SK-N-SH (cell line): ENCODE measurements around the gene ZBTB47. TPM values are rescaled to one million over a fixed set of nuclear protein-coding genes. Genes with fewer than 3 reads are reported as not detected.

Experiments used
- CTCF ChIA-PET: fragments of 300-600, 350-600 bp; formaldehyde crosslinking; extraction: SDS; loops from one replicate; lab custom pipeline; 2021; lab: Yijun Ruan, JAX
- POLR2A ChIA-PET: fragments of 350-600 bp; sonication (Branson Sonifier 250); formaldehyde crosslinking; extraction: SDS; loops from one replicate; lab custom pipeline; 2020; ENCODE audit warnings: antibody characterized with exemption, inconsistent platforms; lab: Yijun Ruan, JAX
- DNase-seq: peaks from one replicate; pipeline ENCODE4 v3.0.0; 2012
- H2AFZ ChIP-seq: fragments of 200-600 bp; sonication (generic); 2 replicates; pipeline ENCODE4 v1.8.1; 2016; ENCODE audit warnings: antibody characterized with exemption, mild to moderate bottlenecking, low read depth
- H3F3A ChIP-seq: fragments of 200-600 bp; sonication (generic); replicated peaks from 2 replicates; pipeline ENCODE3; 2016; ENCODE audit warnings: antibody characterized with exemption, mild to moderate bottlenecking; ENCODE audit not compliant: insufficient read depth
- H3K27ac ChIP-seq, 2 experiments: fragments of 200-500 bp in 1 of 2; fragments of 200-600 bp in 1 of 2; sonication (Bioruptor generic) in 1 of 2; sonication (generic), shearing (Covaris generic) in 1 of 2; 2 replicates each; pipeline versions ENCODE4 v1.5.1 to v1.6.1; 2014 to 2016; ENCODE audit warnings: low read depth in 2 of 2, inconsistent platforms in 1 of 2, low read length in 1 of 2, mild to moderate bottlenecking in 1 of 2, mixed read lengths in 1 of 2
- H3K27me3 ChIP-seq: fragments of 200-600 bp; sonication (generic), shearing (Covaris generic); 2 replicates; pipeline ENCODE4 v1.6.1; 2016; ENCODE audit warnings: mixed run types; ENCODE audit not compliant: insufficient read depth
- H3K36me3 ChIP-seq, 2 experiments: fragments of 200-500 bp in 1 of 2; fragments of 200-600 bp in 1 of 2; sonication (Bioruptor generic) in 1 of 2; sonication (generic) in 1 of 2; replicated peaks in 1 of 2; 2 replicates each; pipeline versions ENCODE3 to v1.5.1; 2014 to 2016; ENCODE audit warnings: low read length in 1 of 2, mild to moderate bottlenecking in 1 of 2; ENCODE audit not compliant: insufficient read depth in 2 of 2, control insufficient read depth in 1 of 2
- H3K4me1 ChIP-seq, 2 experiments: fragments of 200-500 bp in 1 of 2; fragments of 200-600 bp in 1 of 2; sonication (Bioruptor generic) in 1 of 2; sonication (generic), shearing (Covaris generic) in 1 of 2; 2 replicates each; pipeline versions ENCODE4 v1.5.1 to v1.6.1; 2014 to 2016; ENCODE audit warnings: low read depth in 1 of 2, low read length in 1 of 2, mixed run types in 1 of 2; ENCODE audit not compliant: insufficient read depth in 2 of 2, control insufficient read depth in 1 of 2
- H3K4me2 ChIP-seq: fragments of 200-600 bp; sonication (generic), shearing (Covaris generic); 2 replicates; pipeline ENCODE4 v1.6.1; 2017; ENCODE audit warnings: mixed run types
- H3K4me3 ChIP-seq, 2 experiments: fragments of 200-500 bp in 1 of 2; fragments of 200-600 bp in 1 of 2; sonication (Bioruptor generic) in 1 of 2; sonication (generic), shearing (Covaris generic) in 1 of 2; 2 replicates each; pipeline versions ENCODE4 v1.5.1 to v1.8.1; 2014 to 2016; ENCODE audit warnings: low read depth in 2 of 2, inconsistent platforms in 1 of 2, low read length in 1 of 2, mild to moderate bottlenecking in 1 of 2, mixed read lengths in 1 of 2, moderate library complexity in 1 of 2
- H3K79me2 ChIP-seq: fragments of 200-600 bp; sonication (generic); 2 replicates; pipeline ENCODE4 v1.8.1; 2017; ENCODE audit warnings: mild to moderate bottlenecking; ENCODE audit not compliant: insufficient read depth
- H3K9ac ChIP-seq: fragments of 200-600 bp; sonication (generic); 2 replicates; pipeline ENCODE4 v1.6.1; 2017; ENCODE audit warnings: mixed run types
- H3K9me2 ChIP-seq: fragments of 200-600 bp; sonication (generic); 2 replicates; pipeline ENCODE4 v1.6.1; 2017; ENCODE audit warnings: mixed run types
- H3K9me3 ChIP-seq: fragments of 200-600 bp; sonication (generic); 2 replicates; pipeline ENCODE4 v1.6.1; 2017; ENCODE audit warnings: mixed run types, mild to moderate bottlenecking, moderate library complexity
- H4K20me1 ChIP-seq: fragments of 200-600 bp; sonication (generic); 2 replicates; pipeline ENCODE4 v1.6.1; 2017; ENCODE audit warnings: mild to moderate bottlenecking, mixed run types; ENCODE audit not compliant: insufficient read depth
- CHD2 ChIP-seq: fragments of 150-350 bp; IDR thresholded peaks from 2 replicates; pipeline ENCODE4 v1.6.1; 2018; ENCODE audit warnings: low read length; ENCODE audit not compliant: partially characterized antibody
- ELF1 ChIP-seq: IDR thresholded peaks from 2 replicates; pipeline ENCODE4 v1.4.0; 2012
- FOSL2 ChIP-seq: IDR thresholded peaks from 2 replicates; pipeline ENCODE4 v1.4.0; 2012; ENCODE audit warnings: low read depth, mild to moderate bottlenecking, moderate library complexity, borderline replicate concordance
- MEF2A ChIP-seq: IDR thresholded peaks from 2 replicates; pipeline ENCODE4 v1.4.0; 2012; ENCODE audit warnings: low read depth, borderline replicate concordance
- MXI1 ChIP-seq: IDR thresholded peaks from 2 replicates; pipeline ENCODE4 v1.6.1; 2012; ENCODE audit warnings: mild to moderate bottlenecking, low read depth, low read length, improper control_type of control experiment
- NFIC ChIP-seq: IDR thresholded peaks from 2 replicates; pipeline ENCODE4 v1.4.0; 2012; ENCODE audit warnings: borderline replicate concordance
- RFX5 ChIP-seq: IDR thresholded peaks from 2 replicates; pipeline ENCODE4 v1.6.1; 2012; ENCODE audit warnings: mild to moderate bottlenecking, improper control_type of control experiment, low read length
- SIN3A ChIP-seq: IDR thresholded peaks from 2 replicates; pipeline ENCODE4 v1.6.1; 2012; ENCODE audit warnings: low read depth, mild to moderate bottlenecking, low read length, moderate library complexity, borderline replicate concordance
- TAF1 ChIP-seq: IDR thresholded peaks from 2 replicates; pipeline ENCODE4 v1.6.1; 2012; ENCODE audit warnings: low read depth, mild to moderate bottlenecking, low read length, moderate library complexity, borderline replicate concordance
- WGBS: methylation state at CpG from one replicate; pipeline ENCODE4 v1.1.6; 2017; ENCODE audit warnings: low lambda C conversion rate; 5-methylcytosine and 5-hydroxymethylcytosine counted together
- polyA plus RNA-seq, 3 experiments: library from polyadenylated mRNA; depleted of rRNA; stranded (reverse); fragments of >200 nt; gene quantifications; 2 replicates each; pipeline ENCODE4 v1.2.3, GENCODE V29; 2012
- TF ChIP-seq, protein P1 (sequence below): fragments of 200-600 bp; sonication (generic); IDR thresholded peaks from 2 replicates; pipeline ENCODE4 v1.6.1; 2017; ENCODE audit warnings: antibody characterized with exemption, mild to moderate bottlenecking, moderate library complexity
- TF ChIP-seq, protein P2 (sequence below): IDR thresholded peaks from 2 replicates; pipeline ENCODE4 v1.4.0; 2012; ENCODE audit warnings: low read depth, borderline replicate concordance
- TF ChIP-seq, protein P3 (sequence below): IDR thresholded peaks from 2 replicates; pipeline ENCODE4; 2012
- TF ChIP-seq, protein P4 (sequence below): IDR thresholded peaks from 2 replicates; pipeline ENCODE4 v1.4.0; 2012; ENCODE audit warnings: low read depth
- TF ChIP-seq, protein P5 (sequence below): fragments of 150-350 bp; IDR thresholded peaks from 2 replicates; pipeline ENCODE4 v1.6.1; 2016; ENCODE audit warnings: mild to moderate bottlenecking, low read depth, low read length

The ZBTB47 gene
- polyA plus RNA-seq, 1 of the 3 experiments (the other 2 are of a cell fraction), result 9.9 TPM

GRCh38 chr3:42708611-42709151, 55.2 kb downstream of the ZBTB47 start:
- Histone ChIP-seq H2AFZ (no peak overlapping the region), H3K4me1 (no peaks in the 10 kb centered on the region; a peak in 1 of 4 replicates), H3F3A (no peaks in the 10 kb centered on the region), H3K27ac (no peak overlapping the region), H3K9me2 (no peaks in the 10 kb centered on the region), H3K79me2 (no peaks in the 10 kb centered on the region)
- no peak for DNase-seq
- CTCF ChIA-PET, result interaction anchor here (0.9 to 1.3 kb wide), 2 partner anchors 10 to 11 kb away, joined by 3 read pairs; no protein-coding TSS in a partner anchor
- POLR2A ChIA-PET, result no interaction called here
- WGBS, result 66% methylated on average over 4 of the region's 10 CpGs
- TF ChIP-seq CHD2, result no peak
- TF ChIP-seq, all 33 proteins: peak for 0
- H3K4me3 ChIP-seq, result no peak overlapping the region
- H3K4me2 ChIP-seq, result no peak overlapping the region
- H3K9me3 ChIP-seq, result no peaks in the 10 kb centered on the region
- no peaks in the 10 kb centered on the region for H4K20me1 ChIP-seq
- H3K27me3 ChIP-seq, result 0 out of 2 replicates have a peak, but pooled peaks cover 4% of the 10 kb centered on the region
- no peak overlapping the region for H3K9ac ChIP-seq
- no peaks in the 10 kb centered on the region for H3K36me3 ChIP-seq

- Histone ChIP-seq H3K27ac (no peak overlapping the region), H3K4me2 (no peak overlapping the region), H4K20me1 (no peaks in the 10 kb centered on the region), H3K79me2 (no peaks in the 10 kb centered on the region), H3K4me1 (no peaks in the 10 kb centered on the region; a peak in 1 of 4 replicates), H3K36me3 (no peaks in the 10 kb centered on the region), H2AFZ (no peak overlapping the region), H3K9me3 (no peaks in the 10 kb centered on the region), H3K9ac (no peak overlapping the region), H3K9me2 (no peaks in the 10 kb centered on the region), H3F3A (no peaks in the 10 kb centered on the region), H3K27me3 (0 out of 2 replicates have a peak, but pooled peaks cover 4% of the 10 kb centered on the region), H3K4me3 (no peak overlapping the region)
- ChIA-PET POLR2A (no interaction called here), CTCF (interaction anchor here (0.5 to 1.7 kb wide), 2 partner anchors 35 to 341 kb away, joined by 3 to 5 read pairs; no protein-coding TSS in a partner anchor)
- no peak for DNase-seq
- WGBS, result 78% methylated on average over 8 of the region's 10 CpGs
- TF ChIP-seq, protein P1, sequence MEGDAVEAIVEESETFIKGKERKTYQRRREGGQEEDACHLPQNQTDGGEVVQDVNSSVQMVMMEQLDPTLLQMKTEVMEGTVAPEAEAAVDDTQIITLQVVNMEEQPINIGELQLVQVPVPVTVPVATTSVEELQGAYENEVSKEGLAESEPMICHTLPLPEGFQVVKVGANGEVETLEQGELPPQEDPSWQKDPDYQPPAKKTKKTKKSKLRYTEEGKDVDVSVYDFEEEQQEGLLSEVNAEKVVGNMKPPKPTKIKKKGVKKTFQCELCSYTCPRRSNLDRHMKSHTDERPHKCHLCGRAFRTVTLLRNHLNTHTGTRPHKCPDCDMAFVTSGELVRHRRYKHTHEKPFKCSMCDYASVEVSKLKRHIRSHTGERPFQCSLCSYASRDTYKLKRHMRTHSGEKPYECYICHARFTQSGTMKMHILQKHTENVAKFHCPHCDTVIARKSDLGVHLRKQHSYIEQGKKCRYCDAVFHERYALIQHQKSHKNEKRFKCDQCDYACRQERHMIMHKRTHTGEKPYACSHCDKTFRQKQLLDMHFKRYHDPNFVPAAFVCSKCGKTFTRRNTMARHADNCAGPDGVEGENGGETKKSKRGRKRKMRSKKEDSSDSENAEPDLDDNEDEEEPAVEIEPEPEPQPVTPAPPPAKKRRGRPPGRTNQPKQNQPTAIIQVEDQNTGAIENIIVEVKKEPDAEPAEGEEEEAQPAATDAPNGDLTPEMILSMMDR, result no peak
- no peak for TF ChIP-seq MEF2A
- TF ChIP-seq RFX5, result no peak
- TF ChIP-seq TAF1, result no peak
- TF ChIP-seq FOSL2, result no peak
- TF ChIP-seq, protein P2, sequence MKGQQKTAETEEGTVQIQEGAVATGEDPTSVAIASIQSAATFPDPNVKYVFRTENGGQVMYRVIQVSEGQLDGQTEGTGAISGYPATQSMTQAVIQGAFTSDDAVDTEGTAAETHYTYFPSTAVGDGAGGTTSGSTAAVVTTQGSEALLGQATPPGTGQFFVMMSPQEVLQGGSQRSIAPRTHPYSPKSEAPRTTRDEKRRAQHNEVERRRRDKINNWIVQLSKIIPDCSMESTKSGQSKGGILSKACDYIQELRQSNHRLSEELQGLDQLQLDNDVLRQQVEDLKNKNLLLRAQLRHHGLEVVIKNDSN, result no peak
- TF ChIP-seq, protein P3, sequence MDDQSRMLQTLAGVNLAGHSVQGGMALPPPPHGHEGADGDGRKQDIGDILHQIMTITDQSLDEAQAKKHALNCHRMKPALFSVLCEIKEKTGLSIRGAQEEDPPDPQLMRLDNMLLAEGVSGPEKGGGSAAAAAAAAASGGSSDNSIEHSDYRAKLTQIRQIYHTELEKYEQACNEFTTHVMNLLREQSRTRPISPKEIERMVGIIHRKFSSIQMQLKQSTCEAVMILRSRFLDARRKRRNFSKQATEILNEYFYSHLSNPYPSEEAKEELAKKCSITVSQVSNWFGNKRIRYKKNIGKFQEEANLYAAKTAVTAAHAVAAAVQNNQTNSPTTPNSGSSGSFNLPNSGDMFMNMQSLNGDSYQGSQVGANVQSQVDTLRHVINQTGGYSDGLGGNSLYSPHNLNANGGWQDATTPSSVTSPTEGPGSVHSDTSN, result no peak
- TF ChIP-seq, protein P4, sequence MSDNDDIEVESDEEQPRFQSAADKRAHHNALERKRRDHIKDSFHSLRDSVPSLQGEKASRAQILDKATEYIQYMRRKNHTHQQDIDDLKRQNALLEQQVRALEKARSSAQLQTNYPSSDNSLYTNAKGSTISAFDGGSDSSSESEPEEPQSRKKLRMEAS, result no peak
- TF ChIP-seq, protein P5, sequence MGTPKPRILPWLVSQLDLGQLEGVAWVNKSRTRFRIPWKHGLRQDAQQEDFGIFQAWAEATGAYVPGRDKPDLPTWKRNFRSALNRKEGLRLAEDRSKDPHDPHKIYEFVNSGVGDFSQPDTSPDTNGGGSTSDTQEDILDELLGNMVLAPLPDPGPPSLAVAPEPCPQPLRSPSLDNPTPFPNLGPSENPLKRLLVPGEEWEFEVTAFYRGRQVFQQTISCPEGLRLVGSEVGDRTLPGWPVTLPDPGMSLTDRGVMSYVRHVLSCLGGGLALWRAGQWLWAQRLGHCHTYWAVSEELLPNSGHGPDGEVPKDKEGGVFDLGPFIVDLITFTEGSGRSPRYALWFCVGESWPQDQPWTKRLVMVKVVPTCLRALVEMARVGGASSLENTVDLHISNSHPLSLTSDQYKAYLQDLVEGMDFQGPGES, result no peak
- no peak for TF ChIP-seq MXI1
- TF ChIP-seq SIN3A, result no peak
- TF ChIP-seq NFIC, result no peak
- no peak for TF ChIP-seq ELF1
Observed at GRCh38 chr3:42709621-42710020, 56.1 kb downstream of the ZBTB47 start.
